ENCODE results near the gene PDE3B.
A peak's percentile ranks its signal among the peaks of the same experiment; 100 is the strongest.
"Not testable (repeated sequence)": the region's sequence is repeated elsewhere in the genome, so short reads cannot be mapped to it uniquely, and the experiment has no call there.

The PDE3B gene

DNA sequence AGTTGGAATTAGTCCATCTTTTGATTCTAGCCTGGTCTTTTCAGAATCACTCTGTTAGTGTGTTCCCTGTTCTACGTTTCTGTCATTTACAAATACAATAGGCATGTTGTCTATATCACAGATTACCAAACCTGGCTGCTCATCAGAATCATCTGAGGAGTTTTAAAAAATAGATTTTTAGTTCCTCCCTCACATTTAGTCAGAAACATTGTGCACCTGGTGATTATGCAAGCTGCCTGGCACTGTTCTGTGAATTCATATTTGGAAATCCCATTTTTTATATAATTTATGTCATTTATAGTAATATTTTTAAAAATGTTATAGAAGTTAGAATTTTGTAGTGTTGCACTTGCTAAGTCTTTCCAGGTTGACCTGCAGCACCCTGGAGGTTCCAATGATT, 107.3 kb downstream of the PDE3B start:
- no peak for DNase-seq

DNA sequence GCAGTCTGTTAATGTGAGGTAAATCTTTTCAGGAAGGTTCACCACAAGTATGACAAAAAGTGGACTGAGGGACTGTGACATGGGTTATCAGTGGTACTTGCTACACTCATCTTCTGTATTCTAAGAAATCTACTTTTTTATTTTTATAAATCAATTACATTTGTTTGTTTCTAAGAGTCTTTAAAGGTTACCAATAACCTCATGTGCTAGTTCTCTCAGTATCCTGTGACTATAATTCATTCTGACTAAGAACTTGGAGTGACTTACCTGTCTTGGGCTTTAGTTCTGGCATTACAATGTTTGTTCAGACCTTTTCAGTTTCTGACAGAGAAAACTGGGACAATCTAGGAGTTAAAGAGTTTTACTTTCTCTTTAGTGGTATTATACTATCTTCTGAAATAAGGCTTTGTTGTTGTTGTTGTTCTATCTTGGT, 108.4 kb downstream of the PDE3B start:
- no peak for DNase-seq

DNA sequence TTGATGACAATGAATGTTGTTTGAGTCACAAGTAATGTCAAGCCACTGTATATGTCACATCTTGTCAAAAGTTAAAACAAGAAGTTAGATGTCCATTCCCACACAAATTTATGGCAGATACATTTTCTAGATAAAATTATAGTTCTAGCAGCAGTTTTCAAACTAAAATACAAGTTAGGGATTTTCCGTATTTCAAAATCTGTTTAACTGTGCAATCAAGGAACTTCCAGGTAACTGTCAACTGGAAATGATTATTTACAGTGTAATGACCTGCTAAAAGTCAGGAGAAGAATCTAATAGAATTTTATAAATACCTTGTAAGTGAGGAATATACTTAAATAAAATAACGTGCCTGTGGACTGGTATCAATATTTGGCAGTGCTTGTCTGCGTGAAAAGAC, 111.5 kb downstream of the PDE3B start:
- DNase-seq = no peak

DNA sequence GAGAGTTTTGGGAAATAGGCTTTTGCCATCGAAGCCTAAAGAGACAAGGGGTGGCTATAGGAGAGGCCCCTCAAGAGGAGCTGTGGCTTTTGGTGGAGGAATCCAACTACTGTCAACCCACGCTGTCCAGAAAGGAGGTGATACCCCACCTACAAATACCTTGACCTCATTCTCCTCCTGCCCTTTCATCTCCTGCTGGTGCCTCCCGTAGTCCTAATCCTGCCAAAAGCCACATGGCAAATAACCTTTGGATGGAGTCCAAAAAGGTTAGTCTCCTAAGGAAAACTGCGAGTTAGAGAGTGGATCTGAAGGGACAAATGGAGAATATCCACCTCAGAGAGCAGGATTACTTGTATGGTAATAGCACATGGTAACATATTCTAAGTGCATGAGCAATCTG, 112.7 kb downstream of the PDE3B start:
- DNase-seq = no peak

DNA sequence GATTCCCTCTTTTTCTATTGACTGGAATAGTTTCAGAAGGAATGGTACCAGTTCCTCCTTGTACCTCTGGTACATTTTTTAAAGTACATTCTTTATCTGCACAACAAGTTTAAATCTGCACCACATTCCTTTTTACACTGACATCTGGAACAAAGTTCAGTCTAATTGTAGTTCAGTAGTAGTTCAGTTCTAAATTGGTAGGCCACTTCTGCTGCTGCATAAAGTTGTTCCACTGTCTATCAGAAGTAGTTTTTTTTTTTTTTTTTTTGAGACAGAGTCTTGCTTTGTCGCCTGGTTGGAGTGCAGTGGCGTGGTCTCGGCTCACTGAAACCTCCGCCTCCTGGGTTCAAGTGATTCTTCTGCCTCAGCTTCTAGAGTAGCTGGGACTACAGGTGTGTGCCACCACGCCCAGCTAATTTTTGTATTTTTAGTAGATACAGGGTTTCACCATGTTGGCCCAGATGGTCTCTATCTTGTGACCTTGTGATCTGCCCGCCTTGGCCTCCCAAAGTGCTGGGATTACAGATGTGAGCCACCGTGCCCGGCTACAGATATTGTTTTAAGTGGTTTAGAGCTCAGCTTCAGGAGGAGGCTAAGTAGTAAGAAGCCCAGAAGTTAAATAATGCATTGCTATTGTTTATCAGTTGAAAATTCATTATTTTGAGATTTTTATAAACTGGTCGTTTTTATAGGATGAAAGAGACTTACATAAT, 115.9 kb downstream of the PDE3B start:
- not testable (repeated sequence) for DNase-seq

DNA sequence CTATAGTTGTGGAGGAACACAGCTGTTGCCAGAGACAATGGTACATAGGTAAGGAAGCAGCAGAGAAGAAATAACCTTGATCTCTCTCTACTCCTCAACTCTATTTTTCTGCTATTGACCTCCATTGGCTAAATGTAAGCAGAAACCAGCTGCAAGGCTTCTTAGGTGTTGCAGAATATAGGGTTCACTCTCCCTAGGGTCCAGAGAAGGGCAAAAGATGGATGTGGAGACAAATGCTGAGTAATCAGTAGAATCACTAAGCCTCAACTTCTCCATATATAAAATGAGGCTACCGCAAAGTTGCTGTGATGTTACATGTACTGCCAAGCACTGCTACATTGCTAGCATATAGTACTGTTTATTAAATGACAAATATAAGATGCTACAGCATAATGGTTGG, 120.6 kb downstream of the PDE3B start:
- DNase-seq = no peak

DNA sequence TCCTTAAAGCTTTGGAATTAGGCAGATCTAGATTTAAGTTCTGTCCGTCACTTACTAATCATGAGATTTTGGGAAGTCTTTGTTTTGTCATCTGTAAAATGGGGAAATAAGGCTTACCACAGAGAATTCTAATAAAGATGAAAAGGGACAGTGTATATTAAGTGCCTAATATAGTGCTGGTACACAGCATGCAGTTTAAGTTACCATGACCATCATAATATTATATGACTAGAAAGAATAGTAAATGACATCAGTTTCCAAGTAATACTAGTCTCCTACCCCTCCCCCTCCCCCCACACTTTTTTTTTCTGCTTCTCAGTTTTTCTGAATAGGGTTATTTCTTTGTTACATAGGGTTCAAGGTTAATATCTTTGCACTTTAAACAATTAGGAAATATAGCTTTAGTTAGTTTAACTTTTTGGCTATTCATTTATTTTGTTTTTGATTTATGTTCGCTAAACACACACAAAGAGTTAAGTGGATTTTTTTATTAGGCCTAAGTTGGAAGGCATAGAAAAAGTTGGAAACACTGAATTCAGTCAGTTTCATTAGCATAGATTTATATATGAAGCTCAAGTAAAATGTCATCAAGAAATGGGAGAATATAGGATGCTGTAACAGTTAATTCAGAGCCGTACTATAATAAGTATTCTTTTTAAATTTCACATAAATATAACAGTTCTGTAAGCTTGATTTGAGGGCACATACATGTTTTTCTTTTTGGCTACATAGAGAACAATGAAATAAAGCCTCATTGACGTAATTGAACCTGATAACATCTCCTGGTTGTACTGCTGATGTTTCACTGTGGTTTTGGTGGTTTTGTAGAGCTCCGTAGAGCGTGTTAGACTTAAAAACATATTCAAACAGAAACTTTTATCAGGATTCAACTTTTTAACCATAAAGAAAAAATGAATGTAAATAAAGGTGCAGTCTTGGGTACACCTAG, 121.2 kb downstream of the PDE3B start:
- DNase-seq = no peak

DNA sequence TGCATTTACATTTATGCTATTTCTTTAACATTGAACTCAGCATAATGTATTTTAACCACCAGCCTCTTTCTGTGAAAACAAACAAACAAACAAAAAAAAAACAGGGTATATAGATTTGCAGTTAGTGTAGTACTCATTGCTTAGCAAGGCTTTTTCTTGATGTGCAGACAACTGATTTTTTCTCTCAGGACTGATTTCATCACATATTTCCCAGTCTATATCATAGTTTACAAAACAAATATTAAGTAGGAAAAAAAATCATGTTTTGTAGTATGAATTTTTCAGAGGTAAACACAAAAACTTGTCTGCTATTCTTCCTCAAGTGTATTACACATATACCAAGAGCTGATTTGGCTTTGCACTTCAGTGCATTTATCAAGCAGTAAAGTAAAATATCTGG, 123.0 kb downstream of the PDE3B start:
- DNase-seq = no peak

DNA sequence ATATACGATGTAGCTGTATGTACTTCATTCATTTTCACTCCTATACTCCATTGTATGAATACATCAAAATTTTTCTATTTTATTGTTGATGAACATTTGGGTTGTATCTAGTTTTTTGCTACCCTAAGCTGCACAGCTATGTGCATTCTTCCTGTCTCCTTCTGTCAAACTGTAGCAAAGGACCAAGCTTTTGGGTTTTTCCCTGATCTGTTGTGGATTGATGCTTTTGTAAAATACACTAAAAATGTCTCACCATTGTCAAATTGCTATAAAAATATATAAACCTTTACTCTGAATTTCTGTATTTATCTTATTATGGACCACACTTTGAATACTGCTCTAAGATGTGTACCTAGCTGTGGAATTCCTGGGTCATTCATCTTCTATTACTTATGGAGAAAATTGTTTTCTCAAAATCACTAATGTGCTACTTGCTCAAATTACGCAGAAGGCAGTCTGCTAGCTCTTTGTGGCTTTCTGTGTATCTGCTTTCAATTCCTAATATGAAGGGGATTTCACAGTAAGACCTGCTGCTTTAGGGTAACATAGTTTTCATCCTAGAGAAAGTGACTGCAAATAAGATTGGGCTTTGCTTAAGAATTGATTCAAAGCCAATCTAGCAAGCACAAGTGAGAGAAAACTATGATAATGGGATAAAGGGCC, 125.1 kb downstream of the PDE3B start:
- DNase-seq = no peak

DNA sequence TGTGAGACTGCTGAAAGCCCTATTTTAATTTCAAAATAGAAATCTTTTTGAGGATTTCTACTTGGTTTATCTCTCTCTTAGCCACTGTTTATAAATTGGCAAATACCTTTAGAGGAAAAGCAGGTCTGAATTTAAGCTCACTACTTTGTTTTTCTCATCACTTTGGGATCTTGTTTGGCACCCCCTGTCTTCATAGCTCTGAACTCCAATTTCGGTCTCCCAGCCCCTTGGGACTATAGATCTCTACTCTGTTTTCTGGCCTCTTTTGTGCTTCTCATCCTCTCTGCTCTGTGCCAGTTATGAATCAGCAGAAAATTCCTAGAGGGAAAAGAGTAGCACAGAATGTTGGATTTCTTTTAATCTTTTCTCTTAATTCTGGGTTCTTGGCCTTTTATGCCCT, 130.2 kb downstream of the PDE3B start:
- peak; percentile 1 for DNase-seq

DNA sequence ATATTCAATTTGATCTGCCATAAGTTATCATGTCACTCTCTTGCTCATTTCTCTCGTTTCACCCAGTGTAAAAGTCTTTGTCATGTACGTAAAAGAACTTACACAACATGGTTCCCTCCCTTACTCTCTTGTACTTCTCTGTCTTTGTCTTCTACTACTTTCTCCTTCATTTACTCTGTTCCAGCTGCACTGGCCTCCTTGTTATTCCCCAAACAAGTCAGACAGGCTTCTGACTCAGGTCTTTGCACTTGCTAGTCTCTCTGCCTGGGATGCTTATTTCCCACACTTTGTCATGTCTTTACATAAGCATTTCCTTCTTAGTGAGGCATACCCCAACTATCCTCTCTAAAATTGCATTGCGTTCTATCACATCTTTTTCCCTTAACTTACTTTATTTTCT, 131.1 kb downstream of the PDE3B start:
- DNase-seq = no peak

DNA sequence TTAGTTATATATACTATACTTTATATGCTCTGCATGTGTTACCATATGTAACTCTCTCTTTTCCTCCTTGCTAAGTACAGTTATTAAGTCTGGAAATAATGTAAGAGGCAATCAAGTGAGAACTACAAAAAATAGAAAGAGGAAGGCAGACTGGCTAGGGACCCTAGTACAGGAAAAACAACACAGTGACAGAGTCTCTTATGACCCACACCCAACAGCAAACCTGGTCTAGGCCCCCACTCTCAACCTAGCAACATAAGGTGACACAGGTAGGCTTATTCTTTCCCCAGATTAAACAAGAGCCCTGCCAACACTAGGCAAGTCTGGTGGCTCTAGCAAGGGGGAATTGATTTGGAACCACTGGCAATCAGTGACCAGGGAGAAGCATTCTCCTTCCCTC, 132.3 kb downstream of the PDE3B start:
- DNase-seq = no peak

DNA sequence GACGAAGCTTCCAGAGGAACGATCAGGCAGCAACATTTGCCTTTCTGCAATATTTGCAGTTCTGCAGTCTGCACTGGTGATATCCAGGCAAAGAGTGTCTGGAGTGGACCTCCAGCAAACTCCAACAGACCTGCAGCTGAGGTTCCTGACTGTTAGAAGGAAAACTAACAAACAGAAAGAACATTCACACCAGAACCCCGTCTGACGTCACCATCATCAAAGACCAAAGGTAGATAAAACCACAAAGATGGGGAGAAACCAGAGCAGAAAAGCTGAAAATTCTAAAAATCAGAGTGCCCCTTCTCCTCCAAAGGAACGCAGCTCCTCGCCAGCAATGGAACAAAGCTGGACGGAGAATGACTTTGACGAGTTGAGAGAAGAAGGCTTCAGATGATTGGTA, 134.9 kb downstream of the PDE3B start:
- not testable (repeated sequence) for DNase-seq

DNA sequence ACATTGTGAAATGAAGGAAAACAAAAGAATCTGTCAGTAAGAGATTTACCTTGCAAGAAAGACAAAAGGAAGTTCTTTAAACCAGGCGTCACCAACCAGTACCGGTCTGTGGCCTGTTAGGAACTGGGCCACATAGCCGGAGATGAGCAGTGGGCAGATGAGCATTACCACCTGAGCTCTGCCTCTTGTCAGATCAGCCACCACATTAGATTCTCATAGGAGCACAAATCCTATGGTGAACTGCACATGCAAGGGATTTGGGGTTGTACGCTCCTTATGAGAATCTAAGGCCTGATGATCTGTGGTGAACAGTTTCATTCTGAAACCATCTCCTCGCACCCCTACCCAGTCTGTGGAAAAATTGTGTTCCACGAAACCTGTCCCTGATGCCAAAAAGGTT, 140.2 kb downstream of the PDE3B start:
- DNase-seq = no peak

DNA sequence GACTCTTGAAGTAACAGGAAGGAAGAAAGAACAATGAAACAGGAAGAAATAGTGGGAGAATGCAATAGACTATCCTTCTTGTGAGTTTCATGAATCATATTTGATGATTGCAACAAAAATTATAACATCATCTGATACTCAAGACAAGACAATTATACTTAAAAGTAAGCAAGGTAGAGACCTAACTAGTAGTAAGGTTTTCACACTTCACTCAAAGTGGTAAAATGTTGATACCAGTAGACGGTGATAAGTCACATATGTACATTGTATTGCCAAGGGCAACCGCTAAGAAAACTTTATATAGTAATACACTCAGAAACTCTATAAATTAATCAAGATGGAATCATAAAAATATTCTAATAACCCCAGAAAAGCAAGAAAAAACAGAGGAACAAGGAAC, 140.6 kb downstream of the PDE3B start:
- no peak for DNase-seq

DNA sequence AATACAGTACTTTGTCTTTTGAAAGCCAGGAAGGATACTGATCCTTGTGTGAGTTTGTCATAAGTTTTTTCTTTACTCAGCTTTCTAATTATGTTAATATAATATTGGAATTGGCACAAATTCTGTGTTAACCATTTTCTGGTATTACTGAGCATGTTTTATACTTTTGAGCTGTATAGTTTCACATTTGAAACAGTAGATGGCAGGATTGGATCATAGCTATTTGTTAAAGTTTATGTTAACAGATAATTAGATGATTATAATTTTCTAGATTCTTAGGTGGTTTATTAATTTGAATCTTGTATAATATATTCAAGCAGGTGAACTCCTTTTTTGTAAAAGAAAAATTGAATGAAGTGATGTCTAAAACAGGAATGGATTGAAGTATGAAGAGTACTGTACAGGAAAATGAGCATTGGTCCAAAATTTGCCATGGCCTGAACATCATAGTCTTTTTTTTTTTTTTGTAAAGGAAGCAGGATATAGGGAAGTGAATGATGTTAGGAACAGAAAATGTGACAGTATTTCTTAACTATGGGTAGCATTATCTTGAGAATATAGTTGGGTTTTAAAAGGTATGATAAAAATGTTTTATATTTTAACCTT, 146.4 kb downstream of the PDE3B start:
- peak; percentile 2 for DNase-seq

DNA sequence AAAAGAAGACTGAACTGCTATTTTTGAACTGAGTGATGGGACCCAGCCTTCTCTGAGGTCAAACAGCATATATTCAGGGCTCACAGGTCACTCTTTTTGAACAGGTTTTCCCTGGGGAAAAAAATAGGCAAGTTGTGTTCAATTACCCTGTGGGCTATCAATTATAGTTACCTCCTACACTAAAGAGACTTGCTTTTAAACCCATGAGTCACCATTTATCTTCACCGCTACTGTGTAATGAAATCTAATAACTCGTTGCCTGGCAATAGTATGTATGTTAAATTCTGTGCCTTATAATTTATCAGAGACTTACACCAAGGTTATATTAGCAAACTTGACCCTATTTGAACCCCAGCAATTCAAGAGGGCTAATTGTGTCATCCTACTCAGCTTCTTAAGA, 149.9 kb downstream of the PDE3B start:
- no peak for DNase-seq

DNA sequence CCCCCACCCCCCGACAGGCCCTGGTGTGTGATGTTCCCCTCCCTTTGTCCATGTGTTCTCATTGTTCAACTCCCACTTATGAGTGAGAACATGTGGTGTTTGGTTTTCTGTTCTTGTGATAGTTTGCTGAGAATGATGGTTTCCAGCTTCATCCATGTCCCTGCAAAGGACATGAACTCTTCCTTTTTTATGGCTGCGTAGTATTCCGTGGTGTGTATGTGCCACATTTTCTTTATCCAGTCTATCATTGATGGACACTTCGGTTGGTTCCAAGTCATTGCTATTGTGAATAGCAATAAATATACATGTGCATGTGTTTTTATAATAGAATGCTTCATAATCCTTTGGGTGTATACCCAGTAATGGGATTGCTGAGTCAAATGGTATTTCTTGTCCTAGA, 152.4 kb downstream of the PDE3B start:
- not testable (repeated sequence) for DNase-seq

DNA sequence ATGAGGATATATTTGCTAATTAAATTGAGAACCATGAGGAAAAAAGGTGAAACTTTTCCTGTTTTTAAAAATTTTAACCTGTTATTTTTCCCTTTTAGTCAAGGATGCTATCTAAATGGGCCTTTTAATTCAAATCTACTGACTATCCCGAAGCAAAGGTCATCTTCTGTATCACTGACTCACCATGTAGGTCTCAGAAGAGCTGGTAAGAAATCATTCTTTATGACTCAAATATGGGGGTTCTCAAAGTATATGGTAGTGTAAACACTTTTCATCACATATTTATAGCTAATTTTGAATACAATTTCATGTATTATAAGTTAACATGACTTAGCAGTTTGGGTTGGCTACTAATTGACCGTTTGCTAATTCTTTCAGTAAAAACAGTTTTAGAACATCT, 160.2 kb downstream of the PDE3B start:
- DNase-seq = no peak

DNA sequence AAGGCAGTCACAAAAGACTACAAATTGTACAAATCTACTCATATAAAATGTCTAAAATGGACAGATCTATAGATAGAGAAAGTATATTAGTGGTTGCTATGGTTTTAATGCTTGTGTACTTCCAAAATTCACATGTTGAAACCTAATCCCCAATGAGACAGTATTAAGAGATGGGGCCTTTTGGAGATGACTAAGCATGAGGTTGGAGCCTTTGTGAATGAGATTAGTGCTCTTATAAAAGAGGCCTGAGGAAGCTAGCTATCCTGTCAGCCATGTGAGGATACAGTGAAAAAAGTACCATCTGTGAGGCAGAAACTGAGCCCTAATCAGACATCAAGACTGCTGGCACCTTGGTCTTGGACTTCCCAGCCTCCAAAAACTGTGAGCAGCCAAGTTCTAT, 165.9 kb downstream of the PDE3B start:
- DNase-seq = no peak

DNA sequence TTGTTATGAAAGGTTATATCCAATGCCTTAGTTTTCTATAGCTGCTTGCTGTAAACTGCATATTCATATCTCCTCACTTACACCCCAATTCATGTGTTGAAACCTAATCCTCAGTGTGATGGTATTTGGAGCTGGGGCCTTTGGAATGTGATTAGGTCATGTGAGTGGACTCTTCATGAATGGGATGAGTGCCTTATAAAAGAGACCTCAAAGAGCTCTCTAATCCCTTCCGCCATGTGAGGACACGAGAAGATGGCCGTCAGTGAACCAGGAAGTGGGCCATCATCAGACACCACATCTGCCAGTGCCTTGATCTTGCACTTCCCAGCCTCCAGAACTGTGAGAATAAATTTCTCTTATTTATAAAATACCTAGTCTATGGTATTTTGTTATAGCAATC, 169.2 kb downstream of the PDE3B start:
- no peak for DNase-seq

DNA sequence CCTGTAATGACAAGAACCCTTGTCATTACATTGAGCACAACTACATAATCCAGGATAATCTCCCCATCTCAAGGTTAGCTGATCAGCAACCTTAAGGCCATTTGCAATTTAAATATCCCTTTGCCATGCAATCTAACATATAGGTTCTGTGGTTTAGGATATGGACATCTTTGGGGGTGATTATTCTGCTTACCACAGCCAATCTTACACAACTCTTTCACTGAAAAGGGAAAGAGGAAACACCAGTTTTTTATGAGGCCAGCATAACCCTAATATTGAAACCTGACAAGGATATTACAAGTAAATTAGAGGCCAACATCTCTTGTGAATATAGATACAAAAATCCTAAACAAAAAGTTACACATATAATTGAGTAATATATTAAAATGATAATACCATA, 169.9 kb downstream of the PDE3B start:
- no peak for DNase-seq

DNA sequence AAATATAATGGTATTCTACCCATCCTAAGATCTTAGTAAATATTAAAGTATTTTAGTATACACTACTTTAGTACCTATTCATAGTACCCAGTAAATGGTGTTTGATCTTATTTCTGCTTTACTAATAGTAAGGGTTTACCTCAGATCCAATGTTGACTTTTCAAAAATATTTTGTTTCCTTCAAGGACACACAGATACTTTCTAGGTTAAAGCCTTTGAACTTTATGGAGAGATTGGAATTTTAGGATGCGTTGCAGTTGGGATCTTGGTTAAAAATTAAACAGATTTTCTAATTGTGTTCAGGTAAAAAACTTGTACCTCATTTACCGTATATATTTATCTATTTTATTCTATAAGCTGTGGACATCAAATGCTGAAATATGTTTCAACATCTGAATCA, 175.2 kb downstream of the PDE3B start:
- DNase-seq = no peak
